Neural cell (in vitro differentiated cells): Measurements from ENCODE around the gene NPR3. TPM values are rescaled to one million over a fixed set of nuclear protein-coding genes. Genes with fewer than 3 reads are reported as not detected.

Source experiments
- H2AFZ ChIP-seq: fragments of 200-600, 300-800 bp; sonication (generic), shearing (Covaris generic); 2 replicates; pipeline ENCODE4 v1.6.0; 2014; ENCODE audit warnings: low read depth, mild to moderate bottlenecking, antibody characterized with exemption, low read length, moderate library complexity
- H3F3A ChIP-seq: fragments of 200-600 bp; shearing (Covaris generic); 2 replicates; pipeline ENCODE4 v1.6.1; 2016; ENCODE audit warnings: mild to moderate bottlenecking, moderate library complexity, mixed read lengths, antibody characterized with exemption, low read length; ENCODE audit not compliant: insufficient read depth, poor library complexity, severe bottlenecking
- H3K27ac ChIP-seq: fragments of 200-600, 300-800 bp; sonication (generic), shearing (Covaris generic); 2 replicates; pipeline ENCODE4 v1.5.1; 2014; ENCODE audit warnings: mild to moderate bottlenecking, low read length, moderate library complexity
- H3K27me3 ChIP-seq: fragments of 300-800, 200-600 bp; sonication (generic), shearing (Covaris generic); 2 replicates; pipeline ENCODE4 v1.6.0; 2014; ENCODE audit warnings: mild to moderate bottlenecking, low read depth, low read length, moderate library complexity; ENCODE audit not compliant: insufficient read depth
- H3K36me3 ChIP-seq: fragments of 300-800, 200-600 bp; sonication (generic), shearing (Covaris generic); 2 replicates; pipeline ENCODE4 v1.5.1; 2014; ENCODE audit warnings: mild to moderate bottlenecking, antibody characterized with exemption, low read length, moderate library complexity; ENCODE audit not compliant: insufficient read depth
- H3K4me2 ChIP-seq: fragments of 300-800, 200-600 bp; sonication (generic), shearing (Covaris generic); 2 replicates; pipeline ENCODE4 v1.6.0; 2014; ENCODE audit warnings: mild to moderate bottlenecking, low read length
- H3K4me3 ChIP-seq: fragments of 300-800, 200-600 bp; sonication (generic), shearing (Covaris generic); 2 replicates; pipeline ENCODE4 v1.5.1; 2014; ENCODE audit warnings: mild to moderate bottlenecking, low read length, moderate library complexity
- H3K79me2 ChIP-seq: fragments of 200-600 bp; shearing (Covaris generic); replicated peaks from 2 replicates; pipeline ENCODE4 v1.6.0; 2014; ENCODE audit warnings: mild to moderate bottlenecking, low read length, moderate library complexity; ENCODE audit not compliant: insufficient read depth
- H3K9ac ChIP-seq: fragments of 300-800, 200-600 bp; sonication (generic), shearing (Covaris generic); 2 replicates; pipeline ENCODE4 v1.6.1; 2016; ENCODE audit warnings: mild to moderate bottlenecking, low read length, mixed read lengths
- H3K9me2 ChIP-seq: fragments of 200-600 bp; shearing (Covaris generic); 2 replicates; pipeline ENCODE4 v1.6.1; 2016; ENCODE audit warnings: mild to moderate bottlenecking, low read length, mixed read lengths; ENCODE audit not compliant: insufficient read depth
- H3K9me3 ChIP-seq: fragments of 200-600, 300-800 bp; sonication (generic), shearing (Covaris generic); 2 replicates; pipeline ENCODE4 v1.6.1; 2016; ENCODE audit warnings: mild to moderate bottlenecking, mixed run types, low read length, moderate library complexity, mixed read lengths
- H4K20me1 ChIP-seq: fragments of 200-600 bp; shearing (Covaris generic); 2 replicates; pipeline ENCODE4 v1.6.1; 2016; ENCODE audit warnings: mild to moderate bottlenecking, mixed run types; ENCODE audit not compliant: insufficient read depth
- CTCF ChIP-seq: fragments of 450-650 bp; IDR thresholded peaks from 2 replicates; pipeline ENCODE4 v1.5.1; 2014; ENCODE audit warnings: antibody characterized with exemption, mild to moderate bottlenecking, moderate library complexity; ENCODE audit not compliant: poor library complexity, severe bottlenecking
- EP300 ChIP-seq: fragments of 450-650 bp; conservative IDR thresholded peaks from 2 replicates; pipeline ENCODE4 v1.6.1; 2014; ENCODE audit warnings: antibody characterized with exemption, mild to moderate bottlenecking, moderate library complexity; ENCODE audit not compliant: poor library complexity, severe bottlenecking
- EZH2 ChIP-seq: fragments of 200-600, 300-800 bp; shearing (Covaris generic), sonication (generic); IDR thresholded peaks from 2 replicates; pipeline ENCODE4 v1.6.1; 2014; ENCODE audit warnings: antibody characterized with exemption, low read length, borderline replicate concordance, mild to moderate bottlenecking; ENCODE audit not compliant: insufficient read depth, poor library complexity, severe bottlenecking
- MXI1 ChIP-seq: fragments of 450-650 bp; conservative IDR thresholded peaks from 2 replicates; pipeline ENCODE4 v1.6.1; 2014; ENCODE audit warnings: antibody characterized with exemption, mild to moderate bottlenecking; ENCODE audit not compliant: poor library complexity, severe bottlenecking
- POLR2AphosphoS5 ChIP-seq: IDR thresholded peaks from 2 replicates; pipeline ENCODE4 v1.6.1; 2012
- RAD21 ChIP-seq: fragments of 450-650 bp; conservative IDR thresholded peaks from 2 replicates; pipeline ENCODE4 v1.6.1; 2014; ENCODE audit warnings: antibody characterized with exemption, mild to moderate bottlenecking, moderate library complexity
- SMC3 ChIP-seq: fragments of 450-650 bp; conservative IDR thresholded peaks from 2 replicates; pipeline ENCODE4 v1.6.1; 2014; ENCODE audit warnings: antibody characterized with exemption, mild to moderate bottlenecking, moderate library complexity; ENCODE audit not compliant: poor library complexity
- TAF1 ChIP-seq: IDR thresholded peaks from 2 replicates; pipeline ENCODE4 v1.6.1; 2012; ENCODE audit warnings: low read depth
- polyA plus RNA-seq: library from polyadenylated mRNA; depleted of rRNA; stranded (reverse); fragments of >200 nt; gene quantifications from 2 replicates; pipeline ENCODE4 v1.2.3, GENCODE V29; 2014
- TF ChIP-seq, protein P1 (sequence below): IDR thresholded peaks from 2 replicates; pipeline ENCODE4 v1.6.1; 2012; ENCODE audit warnings: borderline replicate concordance

NPR3 gene
- polyA plus RNA-seq, 1 donor from 2014 or later, result 1.5 TPM

GRCh38 chr5:32708949-32709348 lies 2.2 kb upstream of the NPR3 start:
- Histone ChIP-seq H3K36me3 (no peaks in the 10 kb centered on the region), H3K9me3 (no peaks in the 10 kb centered on the region), H3K4me2 (no peak overlapping the region), H3F3A (no peaks in the 10 kb centered on the region), H3K79me2 (no peaks in the 10 kb centered on the region), H3K9me2 (no peaks in the 10 kb centered on the region), H4K20me1 (no peaks in the 10 kb centered on the region), H3K9ac (no peak overlapping the region), H3K27ac (no peak overlapping the region), H2AFZ (no peak overlapping the region), H3K4me3 (no peak overlapping the region), H3K27me3 (peaks cover 62% of the 10 kb centered on the region)
- TF ChIP-seq SMC3, result no peak
- no peak for TF ChIP-seq CTCF
- TF ChIP-seq, protein P1, sequence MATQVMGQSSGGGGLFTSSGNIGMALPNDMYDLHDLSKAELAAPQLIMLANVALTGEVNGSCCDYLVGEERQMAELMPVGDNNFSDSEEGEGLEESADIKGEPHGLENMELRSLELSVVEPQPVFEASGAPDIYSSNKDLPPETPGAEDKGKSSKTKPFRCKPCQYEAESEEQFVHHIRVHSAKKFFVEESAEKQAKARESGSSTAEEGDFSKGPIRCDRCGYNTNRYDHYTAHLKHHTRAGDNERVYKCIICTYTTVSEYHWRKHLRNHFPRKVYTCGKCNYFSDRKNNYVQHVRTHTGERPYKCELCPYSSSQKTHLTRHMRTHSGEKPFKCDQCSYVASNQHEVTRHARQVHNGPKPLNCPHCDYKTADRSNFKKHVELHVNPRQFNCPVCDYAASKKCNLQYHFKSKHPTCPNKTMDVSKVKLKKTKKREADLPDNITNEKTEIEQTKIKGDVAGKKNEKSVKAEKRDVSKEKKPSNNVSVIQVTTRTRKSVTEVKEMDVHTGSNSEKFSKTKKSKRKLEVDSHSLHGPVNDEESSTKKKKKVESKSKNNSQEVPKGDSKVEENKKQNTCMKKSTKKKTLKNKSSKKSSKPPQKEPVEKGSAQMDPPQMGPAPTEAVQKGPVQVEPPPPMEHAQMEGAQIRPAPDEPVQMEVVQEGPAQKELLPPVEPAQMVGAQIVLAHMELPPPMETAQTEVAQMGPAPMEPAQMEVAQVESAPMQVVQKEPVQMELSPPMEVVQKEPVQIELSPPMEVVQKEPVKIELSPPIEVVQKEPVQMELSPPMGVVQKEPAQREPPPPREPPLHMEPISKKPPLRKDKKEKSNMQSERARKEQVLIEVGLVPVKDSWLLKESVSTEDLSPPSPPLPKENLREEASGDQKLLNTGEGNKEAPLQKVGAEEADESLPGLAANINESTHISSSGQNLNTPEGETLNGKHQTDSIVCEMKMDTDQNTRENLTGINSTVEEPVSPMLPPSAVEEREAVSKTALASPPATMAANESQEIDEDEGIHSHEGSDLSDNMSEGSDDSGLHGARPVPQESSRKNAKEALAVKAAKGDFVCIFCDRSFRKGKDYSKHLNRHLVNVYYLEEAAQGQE, result no peak
- TF ChIP-seq MXI1, result no peak
- no peak for TF ChIP-seq TAF1
- no peak for TF ChIP-seq EP300
- TF ChIP-seq EZH2, result no peak

DNA sequence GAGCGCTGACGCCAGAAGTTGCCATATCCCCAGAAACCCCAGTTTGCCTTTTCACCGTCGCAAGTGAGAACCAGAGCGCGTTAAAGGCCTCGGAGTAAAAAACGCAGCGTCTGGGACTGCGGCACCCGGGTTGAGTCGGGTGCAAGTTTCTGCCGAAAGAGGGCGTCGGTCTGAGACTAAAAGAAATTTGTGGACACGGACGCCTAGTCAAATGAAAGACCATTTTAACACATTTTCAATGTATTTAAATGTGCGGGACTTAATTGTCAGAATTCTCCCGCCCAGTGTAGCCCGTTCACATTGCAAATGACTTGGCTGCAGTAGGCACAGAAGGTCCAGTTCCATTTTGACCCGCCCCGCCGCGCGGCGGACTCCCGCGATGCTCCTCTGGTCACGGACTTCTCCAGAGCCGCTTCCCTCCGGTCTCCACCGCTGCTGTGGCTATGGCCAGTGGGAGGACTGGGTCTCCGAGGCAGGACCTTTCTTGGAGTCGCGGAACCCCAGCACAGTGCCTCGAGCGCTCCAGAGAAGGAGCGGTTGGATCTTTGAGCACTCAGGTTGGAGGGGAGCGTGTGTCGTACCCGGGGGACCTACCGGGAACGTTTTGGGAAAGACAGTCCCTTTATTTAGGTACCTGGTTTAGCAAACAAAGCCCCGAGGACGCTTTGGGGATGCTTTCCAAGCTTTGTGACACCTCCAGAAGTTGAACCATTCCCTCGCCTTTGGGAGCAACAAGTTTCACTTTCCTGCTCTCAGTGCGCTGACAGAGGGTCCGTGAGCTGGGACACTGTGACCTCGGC lies 1.2 kb upstream of the NPR3 start:
- H3K79me2 ChIP-seq, result no peaks in the 10 kb centered on the region
- H3F3A ChIP-seq, result no peaks in the 10 kb centered on the region
- no peak overlapping the region for H3K27ac ChIP-seq
- peak overlapping the region; percentile 97 for H3K4me2 ChIP-seq
- peaks cover 72% of the 10 kb centered on the region for H3K27me3 ChIP-seq
- H3K9me3 ChIP-seq, result no peaks in the 10 kb centered on the region
- no peak overlapping the region for H2AFZ ChIP-seq
- no peaks in the 10 kb centered on the region for H3K36me3 ChIP-seq
- TF ChIP-seq RAD21 (peak; percentile 59), SMC3 (peak; percentile 69), EP300 (no peak), CTCF (peak; percentile 70), TAF1 (no peak), MXI1 (no peak), EZH2 (no peak), POLR2AphosphoS5 (no peak)
- TF ChIP-seq, protein P1, result no peak
- peak overlapping the region; percentile 74 for H3K4me3 ChIP-seq
- no peak overlapping the region for H3K9ac ChIP-seq
- H3K9me2 ChIP-seq, result no peaks in the 10 kb centered on the region
- H4K20me1 ChIP-seq, result no peaks in the 10 kb centered on the region
